ENCODE measurements around the gene PPM1H.
"Not testable (repeated sequence)": the region's sequence is repeated elsewhere in the genome, so short reads cannot be mapped to it uniquely, and the experiment has no call there.

The PPM1H gene

GRCh38 chr12:62834971-62835547 lies 99.9 kb downstream of the PPM1H start:
- no peak for DNase-seq (ENCODE audit: low read depth)

GRCh38 chr12:62834406-62834805 lies 100.5 kb downstream of the PPM1H start:
- DNase-seq (ENCODE audit: low read depth), result no peak

- no peak for DNase-seq (ENCODE audit: low read depth)
These were observed 101.3 kb downstream of the PPM1H start for GRCh38 chr12:62833634-62834033.

GRCh38 chr12:62832558-62832957 lies 102.4 kb downstream of the PPM1H start:
- DNase-seq (ENCODE audit: low read depth), result no peak

GRCh38 chr12:62832027-62832426 lies 102.9 kb downstream of the PPM1H start:
- no peak for DNase-seq (ENCODE audit: low read depth)

- DNase-seq (ENCODE audit: low read depth), result no peak
These were observed 107.1 kb downstream of the PPM1H start for GRCh38 chr12:62827855-62828254.

- no peak for DNase-seq (ENCODE audit: low read depth)
These were observed 107.9 kb downstream of the PPM1H start for GRCh38 chr12:62827042-62827441.

GRCh38 chr12:62817556-62818271 lies 117.2 kb downstream of the PPM1H start:
- DNase-seq (ENCODE audit: low read depth), result no peak

- no peak for DNase-seq (ENCODE audit: low read depth)
These were observed 120.7 kb downstream of the PPM1H start for GRCh38 chr12:62814243-62814642.

GRCh38 chr12:62813031-62813829 lies 121.7 kb downstream of the PPM1H start:
- DNase-seq (ENCODE audit: low read depth), result no peak

- DNase-seq (ENCODE audit: low read depth), result not testable (repeated sequence)
These were observed 123.5 kb downstream of the PPM1H start for GRCh38 chr12:62811481-62811880.

GRCh38 chr12:62808166-62808879 lies 126.6 kb downstream of the PPM1H start:
- no peak for DNase-seq (ENCODE audit: low read depth)

- DNase-seq (ENCODE audit: low read depth), result no peak
These were observed 128.1 kb downstream of the PPM1H start for GRCh38 chr12:62806893-62807292.

- no peak for DNase-seq (ENCODE audit: low read depth)
These were observed 128.6 kb downstream of the PPM1H start for GRCh38 chr12:62806244-62806836.

GRCh38 chr12:62805517-62805916 lies 129.4 kb downstream of the PPM1H start:
- DNase-seq (ENCODE audit: low read depth), result no peak

GRCh38 chr12:62803756-62804155 lies 131.2 kb downstream of the PPM1H start:
- DNase-seq (ENCODE audit: low read depth), result no peak

- DNase-seq (ENCODE audit: low read depth), result no peak
These were observed 132.0 kb downstream of the PPM1H start for GRCh38 chr12:62802984-62803383.

- DNase-seq (ENCODE audit: low read depth), result no peak
These were observed 132.6 kb downstream of the PPM1H start for GRCh38 chr12:62802321-62802720.

GRCh38 chr12:62801796-62802195 lies 133.2 kb downstream of the PPM1H start:
- no peak for DNase-seq (ENCODE audit: low read depth)

- no peak for DNase-seq (ENCODE audit: low read depth)
These were observed 134.1 kb downstream of the PPM1H start for GRCh38 chr12:62800707-62801400.

- no peak for DNase-seq (ENCODE audit: low read depth)
These were observed 135.1 kb downstream of the PPM1H start for GRCh38 chr12:62799766-62800406.

Data from stimulated activated CD8-positive, alpha-beta memory T cell treated with anti-CD3 and anti-CD28 coated beads, Interleukin-12 subunit alpha, Interleukin-12 subunit beta, amount 100 ng/mL, for 4 hours (primary cell).